HEK293T (cell line): ENCODE data around the gene UBE3D.

Source experiments
- BHLHE40 ChIP-seq: fragments of 450-650 bp; IDR thresholded peaks from 2 replicates; pipeline ENCODE4 v1.6.1; 2016; ENCODE audit warnings: mild to moderate bottlenecking, moderate library complexity, borderline replicate concordance
- ELF4 ChIP-seq: fragments of 450-650 bp; IDR thresholded peaks from 2 replicates; pipeline ENCODE4 v1.6.1; 2017; ENCODE audit warnings: antibody characterized with exemption
- FOXA1 ChIP-seq: fragments of 450-650 bp; IDR thresholded peaks from 2 replicates; pipeline ENCODE4 v1.6.1; 2016; ENCODE audit warnings: mild to moderate bottlenecking
- FOXK2 ChIP-seq: fragments of 450-650 bp; IDR thresholded peaks from 2 replicates; pipeline ENCODE4 v1.6.1; 2016; ENCODE audit warnings: mild to moderate bottlenecking
- L3MBTL2 ChIP-seq: fragments of 450-650 bp; conservative IDR thresholded peaks from 2 replicates; pipeline ENCODE4 v1.6.1; 2016; ENCODE audit warnings: mild to moderate bottlenecking
- LEF1 ChIP-seq: fragments of 450-650 bp; IDR thresholded peaks from 2 replicates; pipeline ENCODE4 v1.6.1; 2017; ENCODE audit warnings: mild to moderate bottlenecking, borderline replicate concordance
- PKNOX1 ChIP-seq: fragments of 450-650 bp; IDR thresholded peaks from 2 replicates; pipeline ENCODE4 v1.6.1; 2016
- SP1 ChIP-seq: fragments of 450-650 bp; IDR thresholded peaks from 2 replicates; pipeline ENCODE4 v1.6.1; 2017
- TARDBP ChIP-seq: fragments of 450-650 bp; IDR thresholded peaks from 2 replicates; pipeline ENCODE4 v1.6.1; 2016
- ZNF384 ChIP-seq: fragments of 450-650 bp; IDR thresholded peaks from 2 replicates; pipeline ENCODE4 v1.6.1; 2016

- TF ChIP-seq ELF4, result no peak
- no peak for TF ChIP-seq BHLHE40
- TF ChIP-seq FOXK2, result no peak
- no peak for TF ChIP-seq L3MBTL2
- TF ChIP-seq PKNOX1, result no peak
- TF ChIP-seq TARDBP, result no peak
- TF ChIP-seq FOXA1, result no peak
- TF ChIP-seq ZNF384, result no peak
- no peak for TF ChIP-seq LEF1
- TF ChIP-seq SP1, result no peak
These were observed 3.4 kb downstream of the UBE3D start for GRCh38 chr6:83062225-83062624.
